NCI-H345 treated with DMSO at 0.1 percent for 48 hours (cell line): ENCODE measurements around the gene KLF11.

Experiments used
- DNase-seq: peaks from one replicate; lab custom pipeline; 2025; ENCODE audit not compliant: unreplicated experiment; lab: John Stamatoyannopoulos, UW

KLF11 gene

DNA sequence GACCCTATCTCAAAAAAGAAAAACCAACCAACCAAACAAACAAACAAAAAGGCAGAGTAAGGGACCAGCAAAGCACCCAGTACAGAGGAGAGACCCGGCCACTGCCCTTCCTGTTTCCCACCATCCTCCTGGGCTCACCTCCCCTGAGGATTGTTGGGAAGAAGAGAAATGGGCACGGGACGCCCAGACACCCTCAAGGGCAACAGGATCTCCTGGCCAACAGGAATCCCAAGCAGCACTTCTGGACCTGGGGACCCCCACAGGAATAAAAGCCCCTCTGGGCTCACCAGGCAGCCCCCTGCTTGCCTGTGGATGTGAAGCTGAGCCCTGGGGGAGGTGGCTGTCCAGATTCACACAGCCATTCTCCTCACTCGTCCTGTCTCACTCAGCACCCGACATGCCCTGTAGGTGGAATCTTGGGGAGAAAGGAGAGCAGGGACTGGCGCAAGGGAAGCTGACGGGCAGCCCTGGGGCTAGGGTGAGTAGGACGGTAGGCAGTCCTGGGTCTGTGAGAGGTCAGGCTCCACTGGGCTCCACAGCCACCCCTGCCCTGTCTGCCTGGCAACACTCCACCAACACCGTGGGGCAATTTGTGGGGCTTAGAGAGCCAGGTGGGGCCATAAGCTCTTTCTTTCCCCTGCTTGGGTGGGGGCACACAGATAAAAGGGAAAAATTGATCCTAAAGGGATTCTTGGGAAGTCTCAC, 18.0 kb downstream of the KLF11 start:
- DNase-seq, result no peak

DNA sequence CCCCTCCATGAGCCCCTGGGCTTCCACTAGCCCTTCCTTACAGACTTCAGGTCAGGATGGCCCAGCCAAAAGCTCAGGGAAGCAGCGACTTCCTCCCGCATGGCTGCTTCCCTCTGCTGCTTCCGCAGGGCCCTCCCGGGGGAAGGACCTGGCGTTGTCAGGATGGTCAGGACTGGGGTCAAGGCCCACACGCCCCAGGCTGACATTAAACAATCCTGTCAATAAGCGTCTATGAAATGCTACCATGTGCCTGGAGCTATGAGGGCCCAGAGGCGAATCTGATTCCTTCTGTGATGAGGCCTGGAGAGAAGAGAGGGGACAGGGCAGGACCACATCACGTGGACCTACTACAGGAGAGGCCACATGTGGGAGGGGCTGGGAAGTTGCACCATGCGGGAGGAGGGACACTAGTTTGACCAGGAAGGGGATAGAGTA, 19.6 kb downstream of the KLF11 start:
- no peak for DNase-seq

- no peak for DNase-seq
Measured at GRCh38 chr2:10063566-10063965, 20.2 kb downstream of the KLF11 start.

DNA sequence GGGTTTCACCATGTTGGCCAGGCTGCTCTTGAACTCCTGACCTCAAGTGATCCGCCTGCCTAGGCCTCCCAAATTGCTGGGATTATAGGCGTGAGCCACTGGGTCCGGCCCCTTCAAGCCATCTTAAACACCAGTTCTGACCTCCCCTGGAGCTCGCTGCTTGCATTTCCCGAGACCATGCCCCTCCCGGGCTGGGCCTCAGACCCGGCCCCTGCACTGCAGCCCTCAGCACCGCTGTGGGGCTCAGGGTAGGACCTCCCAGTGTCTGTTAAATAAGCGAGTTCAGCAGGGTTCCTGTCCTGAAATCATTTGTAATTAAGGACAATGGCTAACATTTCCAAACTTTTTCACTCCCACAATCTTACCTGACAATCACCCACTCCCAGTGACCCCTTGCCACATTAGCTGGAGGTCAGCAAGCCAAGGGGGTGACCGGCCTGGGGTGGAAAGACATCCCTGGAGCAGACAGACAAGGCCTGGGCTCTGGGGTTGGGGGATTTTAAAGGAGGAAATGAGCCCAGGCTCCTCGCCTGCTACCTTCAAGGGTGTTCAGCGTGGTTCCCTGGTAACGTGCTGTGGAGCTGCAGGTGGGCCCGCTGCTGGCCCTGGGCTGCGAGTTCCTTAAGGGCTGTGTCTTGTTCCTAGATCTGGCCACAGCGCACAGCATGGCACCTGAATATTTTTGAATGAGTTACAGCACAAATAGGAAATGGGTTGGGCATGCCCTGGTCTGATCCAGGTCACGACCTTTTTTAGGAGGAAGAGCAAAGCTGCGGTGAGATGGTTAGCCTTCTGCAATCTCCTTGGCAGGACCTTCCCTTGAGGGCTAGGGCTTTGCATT, 21.8 kb downstream of the KLF11 start:
- DNase-seq, result no peak

DNA sequence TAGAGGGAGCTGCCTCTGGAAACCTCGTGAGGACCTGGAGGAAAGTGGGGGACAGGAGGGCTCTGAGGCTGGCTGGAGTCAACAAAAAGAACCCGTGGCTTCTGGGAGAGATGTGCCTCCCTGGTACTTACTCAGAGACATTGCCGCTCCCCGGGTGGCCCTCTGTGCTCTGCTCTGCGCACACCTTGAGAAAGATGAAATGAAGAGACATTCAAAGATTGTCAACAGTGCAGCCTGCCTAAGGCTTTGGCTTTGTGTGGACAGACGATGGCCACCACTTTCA, 22.4 kb downstream of the KLF11 start:
- no peak for DNase-seq

DNA sequence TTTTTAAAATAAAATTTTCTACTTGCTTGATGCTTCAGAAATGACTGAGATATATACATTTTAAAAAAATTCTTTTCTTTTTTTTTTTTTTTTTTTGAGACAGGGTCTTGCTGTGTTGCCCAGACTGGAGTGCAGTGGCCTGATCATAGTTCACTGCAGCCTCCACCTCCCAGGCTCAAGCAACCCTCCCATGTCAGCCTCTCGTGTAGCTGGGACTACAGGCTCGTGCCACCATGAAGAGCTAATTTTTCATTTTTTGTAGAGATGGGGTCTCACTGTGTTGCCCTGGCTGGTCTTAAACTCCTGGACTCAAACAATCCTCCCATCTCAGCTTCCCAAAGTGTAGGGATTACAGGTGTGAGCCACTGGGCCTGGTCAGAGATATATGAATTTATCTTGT, 24.0 kb downstream of the KLF11 start:
- no peak for DNase-seq

- DNase-seq, result no peak
Measured at GRCh38 chr2:10067881-10068280, 24.5 kb downstream of the KLF11 start.

DNA sequence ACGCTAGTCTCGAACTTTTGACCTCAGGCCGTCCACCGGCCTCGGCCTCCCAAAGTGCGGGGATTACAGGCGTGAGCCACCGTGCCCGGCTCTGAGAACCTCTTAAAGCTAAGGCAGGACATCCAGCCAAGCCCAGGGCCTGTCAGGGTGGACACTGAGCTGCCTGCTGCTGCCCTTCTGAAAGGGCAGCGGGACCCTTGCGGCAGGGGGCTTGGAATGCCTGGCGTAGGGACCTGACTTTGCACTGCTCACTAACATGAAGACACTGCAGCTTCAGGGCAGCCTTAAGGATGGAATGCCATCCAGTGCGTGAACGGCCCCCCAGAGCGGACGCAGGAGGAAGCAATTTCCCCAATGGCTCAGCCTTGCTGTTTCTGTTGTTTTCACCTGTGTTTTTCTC, 27.8 kb downstream of the KLF11 start:
- DNase-seq, result no peak

DNA sequence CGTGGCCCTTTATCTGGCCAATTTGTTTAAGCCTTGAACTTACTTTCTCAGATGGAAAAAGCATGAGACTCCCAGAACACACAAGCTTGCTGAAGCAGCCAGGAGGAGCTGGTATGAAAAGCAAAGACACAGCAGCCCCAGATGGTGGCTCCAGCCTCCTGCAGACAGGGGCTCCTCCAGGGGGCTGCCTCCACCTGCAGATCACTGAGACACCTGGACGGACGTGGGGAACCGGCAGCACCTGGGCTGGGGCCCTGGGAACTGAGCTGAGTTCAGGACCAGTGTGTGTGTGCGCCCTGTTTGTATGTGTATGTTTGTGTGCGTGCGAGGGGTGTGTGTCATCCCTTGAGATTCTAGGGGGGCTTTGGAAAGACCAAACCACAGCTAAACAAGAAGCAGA, 28.2 kb downstream of the KLF11 start:
- no peak for DNase-seq

- DNase-seq, result peak; percentile 94
Measured at GRCh38 chr2:10072656-10073480, 29.5 kb downstream of the KLF11 start.

DNA sequence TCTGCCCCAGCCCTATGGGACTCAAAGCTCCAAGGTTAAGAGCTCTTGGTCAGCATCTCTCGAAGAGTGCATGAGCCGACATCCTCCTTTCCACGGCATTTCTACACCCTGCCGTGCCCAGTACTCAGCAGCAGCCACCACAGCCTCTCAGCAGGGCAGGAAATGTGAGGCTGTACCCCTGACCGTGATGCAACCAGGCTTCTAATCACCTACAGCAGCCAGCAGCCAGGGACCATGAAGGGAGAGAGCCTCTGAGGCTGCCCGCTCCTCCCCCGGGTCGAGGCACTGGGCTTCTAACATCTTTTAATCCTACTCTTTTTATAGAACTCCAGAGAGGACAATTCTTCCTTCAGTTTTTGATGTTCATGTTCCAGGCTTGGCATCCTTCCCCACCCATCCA, 30.4 kb downstream of the KLF11 start:
- DNase-seq, result no peak

- DNase-seq, result no peak
Measured at GRCh38 chr2:10075101-10075500, 31.8 kb downstream of the KLF11 start.

- no peak for DNase-seq
Measured at GRCh38 chr2:10075571-10076209, 32.3 kb downstream of the KLF11 start.

- no peak for DNase-seq
Measured at GRCh38 chr2:10076511-10076910, 33.2 kb downstream of the KLF11 start.

- DNase-seq, result no peak
Measured at GRCh38 chr2:10076988-10077527, 33.7 kb downstream of the KLF11 start.

DNA sequence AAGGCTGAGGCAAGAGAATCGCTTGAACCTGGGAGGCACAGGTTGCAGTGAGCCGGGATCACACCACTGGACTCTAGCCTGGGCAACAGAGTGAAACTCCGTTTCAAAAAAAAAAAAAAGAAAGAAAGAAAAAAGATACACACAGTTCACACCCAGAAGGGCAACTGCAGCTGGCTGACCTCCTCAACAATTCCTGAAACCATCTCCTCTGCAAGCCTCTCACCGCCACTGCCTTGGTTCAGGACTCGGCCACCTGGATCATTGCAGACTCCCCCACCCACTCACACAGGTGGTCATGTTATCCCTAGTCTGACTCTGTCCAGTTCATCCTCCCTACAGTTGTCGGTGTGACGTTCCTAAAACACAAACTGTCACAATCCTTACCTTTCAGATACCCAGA, 34.7 kb downstream of the KLF11 start:
- no peak for DNase-seq

GRCh38 chr2:10078704-10079265, 35.4 kb downstream of the KLF11 start:
- DNase-seq, result no peak

GRCh38 chr2:10079266-10079869, 36.0 kb downstream of the KLF11 start:
- DNase-seq, result peak; percentile 44

GRCh38 chr2:10079870-10080535, 36.7 kb downstream of the KLF11 start, which contains the start of gene CYS1:
Gene CYS1, minus strand, starts transcription at chr2:10080411. Its CDS starts 188 bp downstream, at chr2:10080223.
- DNase-seq, result no peak
